Ovary (tissue), 3 donors: Measurements from ENCODE around the gene LRRC43.

Experiments used
- CTCF ChIP-seq, 3 donors: fragments of 450-650 bp in 2 of 3; fragments of 200-600 bp in 1 of 3; IDR thresholded peaks; one replicate each; pipeline versions ENCODE4 v1.5.1 to v1.8.0; 2016 to 2022; ENCODE audit warnings: antibody characterized with exemption in 3 of 3, mild to moderate bottlenecking in 1 of 3
- EP300 ChIP-seq: sonication (generic); formaldehyde crosslinking; IDR thresholded peaks from one replicate; pipeline ENCODE4 v1.6.1; 2017; ENCODE audit warnings: antibody characterized with exemption
- POLR2A ChIP-seq: fragments of 450-650 bp; IDR thresholded peaks from one replicate; pipeline ENCODE4 v1.6.1; 2017; ENCODE audit warnings: antibody characterized with exemption, mild to moderate bottlenecking, moderate library complexity
- donor health status: DM: no; HTN: no; CAD: no.

- TF ChIP-seq CTCF (IDR thresholded peaks at IDR 0.05), result no peak
- no peak for TF ChIP-seq POLR2A
- TF ChIP-seq EP300, result no peak
Observed at GRCh38 chr12:122182887-122183587, at the start of gene LRRC43.
